Neutrophil (primary cell): ENCODE data around the gene PRKN.

ENCODE experiments used
- H3K27ac ChIP-seq: fragments of 200-600 bp; sonication (generic); 2 replicates; pipeline ENCODE4 v1.5.1; 2016; ENCODE audit warnings: mild to moderate bottlenecking, moderate library complexity
- H3K27me3 ChIP-seq: fragments of 200-600 bp; sonication (generic); 2 replicates; pipeline ENCODE4 v1.6.0; 2016; ENCODE audit warnings: mild to moderate bottlenecking
- H3K36me3 ChIP-seq: fragments of 200-600 bp; sonication (generic); 2 replicates; pipeline ENCODE4 v1.5.1; 2017
- H3K4me1 ChIP-seq, 2 experiments: fragments of 200-600 bp in 1 of 2; sonication (generic) in 1 of 2; 1 replicate in 1 of 2; 2 replicates in 1 of 2; pipeline versions ENCODE4 v1.5.1 to v1.6.1; 2013 to 2016; ENCODE audit warnings: low read depth in 1 of 2, low read length in 1 of 2, mild to moderate bottlenecking in 1 of 2, moderate library complexity in 1 of 2; ENCODE audit not compliant: control insufficient read depth in 1 of 2, insufficient read depth in 1 of 2
- H3K4me3 ChIP-seq, 2 experiments: fragments of 200-600 bp in 1 of 2; sonication (generic) in 1 of 2; 1 replicate in 1 of 2; 2 replicates in 1 of 2; pipeline ENCODE4 v1.5.1; 2013 to 2016; ENCODE audit warnings: low read depth in 1 of 2, low read length in 1 of 2, mild to moderate bottlenecking in 1 of 2, moderate library complexity in 1 of 2
- H3K9me3 ChIP-seq: fragments of 200-600 bp; sonication (generic); 2 replicates; pipeline ENCODE4 v1.5.1; 2016
- TF ChIP-seq, protein P1 (sequence below): fragments of 200-600 bp; sonication (generic); IDR thresholded peaks from 2 replicates; pipeline ENCODE4 v1.5.1; 2016; ENCODE audit warnings: antibody characterized with exemption

Gene PRKN

GRCh38 chr6:161542346-161542980 is 1185.1 kb downstream of the PRKN start:
- TF ChIP-seq, protein P1, sequence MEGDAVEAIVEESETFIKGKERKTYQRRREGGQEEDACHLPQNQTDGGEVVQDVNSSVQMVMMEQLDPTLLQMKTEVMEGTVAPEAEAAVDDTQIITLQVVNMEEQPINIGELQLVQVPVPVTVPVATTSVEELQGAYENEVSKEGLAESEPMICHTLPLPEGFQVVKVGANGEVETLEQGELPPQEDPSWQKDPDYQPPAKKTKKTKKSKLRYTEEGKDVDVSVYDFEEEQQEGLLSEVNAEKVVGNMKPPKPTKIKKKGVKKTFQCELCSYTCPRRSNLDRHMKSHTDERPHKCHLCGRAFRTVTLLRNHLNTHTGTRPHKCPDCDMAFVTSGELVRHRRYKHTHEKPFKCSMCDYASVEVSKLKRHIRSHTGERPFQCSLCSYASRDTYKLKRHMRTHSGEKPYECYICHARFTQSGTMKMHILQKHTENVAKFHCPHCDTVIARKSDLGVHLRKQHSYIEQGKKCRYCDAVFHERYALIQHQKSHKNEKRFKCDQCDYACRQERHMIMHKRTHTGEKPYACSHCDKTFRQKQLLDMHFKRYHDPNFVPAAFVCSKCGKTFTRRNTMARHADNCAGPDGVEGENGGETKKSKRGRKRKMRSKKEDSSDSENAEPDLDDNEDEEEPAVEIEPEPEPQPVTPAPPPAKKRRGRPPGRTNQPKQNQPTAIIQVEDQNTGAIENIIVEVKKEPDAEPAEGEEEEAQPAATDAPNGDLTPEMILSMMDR, result no peak
- Histone ChIP-seq H3K4me1 (no peaks in the 10 kb centered on the region), H3K9me3 (no peaks in the 10 kb centered on the region), H3K36me3 (no peaks in the 10 kb centered on the region), H3K4me3 (no peak overlapping the region), H3K27me3 (no peaks in the 10 kb centered on the region), H3K27ac (no peak overlapping the region)

- no peaks in the 10 kb centered on the region for H3K27me3 ChIP-seq
- no peaks in the 10 kb centered on the region for H3K4me1 ChIP-seq
- H3K4me3 ChIP-seq, result no peak overlapping the region
- TF ChIP-seq, protein P1, result no peak
- no peak overlapping the region for H3K27ac ChIP-seq
- no peaks in the 10 kb centered on the region for H3K36me3 ChIP-seq
- no peaks in the 10 kb centered on the region for H3K9me3 ChIP-seq
Observed at GRCh38 chr6:161540532-161540931, 1187.0 kb downstream of the PRKN start.

DNA sequence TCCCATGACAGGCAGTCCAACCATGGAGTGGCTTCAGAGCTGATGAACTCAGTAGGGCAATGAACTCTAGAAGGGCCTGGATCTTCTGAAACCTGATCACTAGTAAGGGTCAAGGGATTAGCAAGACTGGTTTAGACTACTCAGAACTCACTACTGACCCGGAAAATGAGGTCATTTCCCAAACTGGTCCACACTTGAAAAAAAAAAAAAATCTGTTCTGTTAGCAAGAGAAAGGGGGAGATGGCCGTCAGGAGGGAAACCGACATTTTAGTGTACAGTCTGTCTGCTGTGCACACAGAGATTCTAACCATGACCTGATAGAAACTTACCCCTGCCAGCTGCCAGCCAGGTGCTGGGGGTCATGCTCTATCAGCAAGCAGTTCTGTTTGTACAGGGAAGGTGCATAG is 1191.3 kb downstream of the PRKN start:
- no peaks in the 10 kb centered on the region for H3K4me1 ChIP-seq
- H3K36me3 ChIP-seq, result no peaks in the 10 kb centered on the region
- no peak overlapping the region for H3K4me3 ChIP-seq
- no peaks in the 10 kb centered on the region for H3K27me3 ChIP-seq
- H3K9me3 ChIP-seq, result no peaks in the 10 kb centered on the region
- no peak overlapping the region for H3K27ac ChIP-seq
- TF ChIP-seq, protein P1, result no peak

DNA sequence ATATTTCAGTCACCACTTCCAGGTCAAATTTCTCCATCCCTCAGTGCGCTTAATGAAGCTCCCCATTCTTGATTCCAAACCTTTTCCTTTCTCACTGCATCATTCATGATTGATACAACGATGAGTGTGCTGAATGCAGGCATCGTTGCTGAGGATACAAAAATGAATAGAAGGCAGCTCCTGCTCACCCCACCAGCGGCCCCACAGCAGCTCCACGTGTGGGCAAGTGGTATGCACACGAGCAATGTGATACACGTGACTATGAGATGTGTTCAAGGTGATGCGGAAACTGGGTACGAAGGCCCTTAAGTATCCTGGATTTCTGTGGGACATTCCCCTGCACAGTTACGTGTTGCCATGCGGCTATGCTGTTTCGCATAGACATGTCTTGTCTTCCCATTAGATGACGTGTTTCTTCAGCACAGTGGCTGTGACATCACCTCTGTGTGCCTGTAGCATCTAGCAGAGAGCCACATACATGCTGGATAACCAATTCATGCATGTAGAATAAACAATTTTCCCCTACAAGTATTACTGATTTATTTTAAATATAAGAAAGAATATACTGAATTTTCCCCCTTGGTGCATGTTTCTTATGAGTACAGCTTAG is 1193.2 kb downstream of the PRKN start:
- H3K36me3 ChIP-seq, result no peaks in the 10 kb centered on the region
- H3K4me3 ChIP-seq, result no peak overlapping the region

GRCh38 chr6:161533266-161533665 is 1194.3 kb downstream of the PRKN start:
- H3K36me3 ChIP-seq, result no peaks in the 10 kb centered on the region
- TF ChIP-seq, protein P1, result no peak
- no peak overlapping the region for H3K4me3 ChIP-seq
- H3K9me3 ChIP-seq, result no peaks in the 10 kb centered on the region
- H3K4me1 ChIP-seq, result no peaks in the 10 kb centered on the region
- H3K27ac ChIP-seq, result no peak overlapping the region
- no peaks in the 10 kb centered on the region for H3K27me3 ChIP-seq

More for the DNA sequence above, 1193.2 kb downstream of the PRKN start:
- TF ChIP-seq, protein P1, result no peak
- Histone ChIP-seq H3K27me3 (no peaks in the 10 kb centered on the region), H3K27ac (no peak overlapping the region), H3K9me3 (no peaks in the 10 kb centered on the region), H3K4me1 (no peaks in the 10 kb centered on the region)
